Measurements from ENCODE around the gene ANKS3.

ANKS3 gene, protein sequence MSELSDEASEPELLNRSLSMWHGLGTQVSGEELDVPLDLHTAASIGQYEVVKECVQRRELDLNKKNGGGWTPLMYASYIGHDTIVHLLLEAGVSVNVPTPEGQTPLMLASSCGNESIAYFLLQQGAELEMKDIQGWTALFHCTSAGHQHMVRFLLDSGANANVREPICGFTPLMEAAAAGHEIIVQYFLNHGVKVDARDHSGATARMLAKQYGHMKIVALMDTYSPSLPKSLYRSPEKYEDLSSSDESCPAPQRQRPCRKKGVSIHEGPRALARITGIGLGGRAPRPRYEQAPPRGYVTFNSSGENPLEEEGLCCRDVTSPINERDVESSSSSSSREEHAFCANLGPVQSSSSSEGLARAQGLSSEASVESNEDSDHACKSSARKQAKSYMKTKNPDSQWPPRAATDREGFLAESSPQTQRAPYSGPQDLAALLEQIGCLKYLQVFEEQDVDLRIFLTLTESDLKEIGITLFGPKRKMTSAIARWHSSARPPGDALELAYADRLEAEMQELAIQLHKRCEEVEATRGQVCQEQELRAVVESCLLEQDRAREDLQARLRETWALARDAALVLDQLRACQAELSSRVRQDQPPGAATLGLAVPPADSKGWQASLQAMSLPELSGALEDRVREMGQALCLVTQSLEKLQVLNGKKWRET

GRCh38 chr16:4734063-4734729 is at the start of gene ANKS3, which contains the start of gene DNAAF8:
ANKS3 (minus strand) TSS chr16:4734271; CDS start chr16:4730149, 4,122 bp downstream.
DNAAF8 (plus strand) TSS chr16:4734537; CDS start chr16:4736515, 1,978 bp downstream.
- DNase-seq, result peak; percentile 81 to 86

DNA sequence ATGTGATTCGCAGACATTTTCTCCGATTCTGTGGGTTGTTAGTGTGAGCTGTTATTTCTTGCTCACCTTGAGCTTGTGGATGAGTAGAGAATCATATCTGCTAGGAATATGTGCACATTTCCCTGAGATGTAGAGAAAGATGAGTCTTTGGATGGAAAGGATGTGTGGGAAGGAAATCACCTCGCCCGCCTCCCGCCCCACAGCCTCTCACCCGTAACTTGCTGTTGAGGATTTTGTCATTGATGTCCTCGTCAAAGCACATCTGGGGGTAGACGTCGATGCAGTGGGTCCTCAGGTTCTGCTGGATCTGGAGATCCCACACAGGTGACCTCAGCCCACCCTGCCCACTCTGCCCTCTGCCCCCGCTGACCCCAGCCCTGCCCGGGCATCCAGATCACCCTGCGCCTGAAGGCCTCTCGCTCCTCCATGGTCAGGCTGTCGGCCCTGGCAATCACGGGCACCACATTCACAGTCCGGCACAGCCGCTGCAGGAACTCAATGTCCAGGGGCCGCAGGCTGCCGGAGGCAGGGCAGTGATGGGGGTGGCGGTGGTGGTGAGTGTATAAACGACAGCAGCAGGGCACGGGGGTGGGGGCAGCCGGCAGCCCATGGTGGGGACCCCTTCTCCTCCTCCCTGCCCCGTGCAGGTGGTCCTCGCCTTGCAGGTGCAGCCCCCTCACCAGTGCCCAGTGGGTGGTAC is 49.3 kb upstream of the ANKS3 start:
- DNase-seq, result no peak

- DNase-seq, result no peak
Observed at GRCh38 chr16:4780235-4780634, 46.2 kb upstream of the ANKS3 start.

DNA sequence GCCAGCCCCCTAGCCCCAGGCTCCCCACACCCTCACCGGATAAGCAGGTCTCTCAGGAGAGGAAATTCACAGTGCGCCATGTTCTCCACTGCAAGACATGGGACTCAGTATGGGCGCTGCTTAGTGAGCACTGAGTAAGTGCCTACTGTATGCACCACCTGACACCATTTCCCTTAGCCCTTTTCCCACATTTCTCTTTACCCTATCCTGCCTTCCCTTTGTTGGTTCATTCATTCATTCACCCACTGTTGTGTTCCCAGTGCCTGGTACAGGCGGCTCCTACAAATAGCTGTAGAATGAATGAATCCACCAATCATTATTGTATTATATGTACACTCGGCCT is 44.0 kb upstream of the ANKS3 start:
- DNase-seq, result no peak

DNA sequence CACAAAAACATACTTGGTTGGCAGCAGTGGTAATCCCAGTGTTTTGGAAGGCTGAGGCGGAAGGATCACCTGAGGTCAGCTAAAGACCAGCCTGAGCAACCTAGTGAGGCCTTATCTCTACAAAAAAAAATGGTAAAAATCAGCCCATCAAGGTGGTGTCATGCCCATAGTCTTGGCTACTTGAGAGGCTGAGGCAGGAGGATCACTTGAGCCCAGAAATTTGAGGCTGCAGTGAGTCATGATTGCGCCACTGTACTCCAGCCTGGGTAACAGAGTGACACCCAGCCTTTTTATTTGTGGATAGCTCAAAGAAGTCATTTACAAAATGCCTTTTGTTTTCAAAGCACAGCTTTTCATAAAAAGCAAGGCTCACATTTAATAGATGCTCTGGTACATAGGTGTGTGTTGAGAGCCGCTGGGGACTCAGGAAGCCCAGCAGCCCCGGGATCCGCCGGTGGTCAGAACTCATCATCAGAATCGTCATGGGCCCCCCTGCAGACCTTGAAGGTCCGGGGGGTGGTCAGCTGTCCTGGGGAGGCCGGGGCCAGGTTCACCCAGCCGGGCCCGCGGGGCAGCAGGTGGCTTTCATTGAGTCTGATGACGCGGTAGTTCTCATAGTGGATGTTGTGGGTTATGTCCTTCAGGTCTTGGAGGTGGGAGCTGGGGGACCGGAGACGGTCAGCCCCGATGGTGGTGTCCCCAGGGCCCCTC is 43.4 kb upstream of the ANKS3 start:
- no peak for DNase-seq

DNA sequence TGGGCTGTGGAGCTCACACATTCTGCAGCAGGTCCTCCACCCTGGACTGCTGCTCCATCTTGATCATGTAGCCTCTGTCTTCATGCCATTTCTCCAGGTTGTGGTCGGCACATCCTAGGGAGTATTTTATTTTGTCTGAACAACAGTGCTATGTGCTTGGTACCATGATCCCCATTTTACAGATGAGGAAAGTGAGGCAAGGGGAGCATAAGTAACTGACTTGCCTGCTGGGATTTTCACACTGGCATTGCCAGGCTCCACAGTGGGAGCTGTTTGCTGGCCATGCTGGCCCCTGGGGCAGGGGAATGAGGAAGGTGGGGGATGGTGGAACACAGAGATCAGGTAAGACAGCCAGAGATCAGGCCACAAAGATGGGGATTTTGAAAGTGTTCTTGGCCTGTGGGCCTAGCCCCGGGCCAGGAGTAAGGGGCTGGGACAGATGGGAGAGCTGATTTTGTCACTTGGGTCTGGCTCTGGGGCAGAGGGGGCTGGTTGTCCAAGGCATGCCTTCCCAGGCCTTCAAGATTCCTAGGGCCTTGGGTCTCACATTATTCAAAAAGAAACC is 42.2 kb upstream of the ANKS3 start:
- DNase-seq, result no peak

DNA sequence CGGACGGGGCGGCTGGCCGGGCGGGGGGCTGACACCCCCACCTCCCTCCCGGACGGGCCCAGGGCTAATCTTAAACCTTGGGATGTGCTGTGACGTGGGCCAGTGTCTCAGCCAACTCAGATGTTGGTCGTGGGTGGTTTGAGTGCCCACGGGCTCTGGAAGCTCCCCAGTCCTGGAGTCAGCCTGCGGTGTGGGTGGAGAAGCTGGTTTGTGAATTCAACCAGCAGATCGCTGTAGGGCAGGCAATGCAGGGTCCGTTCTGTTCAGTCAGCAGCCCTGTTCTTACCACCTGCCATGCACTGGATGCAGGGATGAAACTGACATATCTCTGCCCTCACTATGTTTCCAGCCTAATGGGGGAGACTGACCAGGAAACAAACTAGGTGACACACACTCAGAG is 40.9 kb upstream of the ANKS3 start:
- no peak for DNase-seq

- no peak for DNase-seq
Observed at GRCh38 chr16:4772351-4772750, 38.3 kb upstream of the ANKS3 start.

DNA sequence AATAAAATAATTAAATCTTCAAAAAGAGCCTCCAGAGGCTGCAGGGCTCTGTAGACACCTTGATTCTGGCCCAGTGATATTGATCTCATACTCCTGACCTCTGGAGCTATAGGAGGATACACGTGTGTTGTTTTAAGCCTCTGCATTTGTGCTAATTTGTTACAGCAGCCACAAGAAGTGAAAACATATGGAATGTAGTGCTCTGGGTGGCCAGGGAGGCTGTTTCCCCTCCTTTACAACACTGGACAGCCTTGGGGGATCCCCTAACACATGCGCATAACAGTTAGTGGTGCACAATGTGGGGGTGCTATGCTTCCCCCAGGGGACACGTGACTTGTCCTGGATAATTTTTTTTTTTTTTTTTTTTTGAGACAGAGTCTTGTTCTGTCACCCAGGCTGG is 37.6 kb upstream of the ANKS3 start:
- DNase-seq, result no peak

- DNase-seq, result no peak
Observed at GRCh38 chr16:4769306-4769638, 35.2 kb upstream of the ANKS3 start.

GRCh38 chr16:4768549-4769305 is 34.7 kb upstream of the ANKS3 start:
- DNase-seq, result peak; percentile 97 to 98

DNA sequence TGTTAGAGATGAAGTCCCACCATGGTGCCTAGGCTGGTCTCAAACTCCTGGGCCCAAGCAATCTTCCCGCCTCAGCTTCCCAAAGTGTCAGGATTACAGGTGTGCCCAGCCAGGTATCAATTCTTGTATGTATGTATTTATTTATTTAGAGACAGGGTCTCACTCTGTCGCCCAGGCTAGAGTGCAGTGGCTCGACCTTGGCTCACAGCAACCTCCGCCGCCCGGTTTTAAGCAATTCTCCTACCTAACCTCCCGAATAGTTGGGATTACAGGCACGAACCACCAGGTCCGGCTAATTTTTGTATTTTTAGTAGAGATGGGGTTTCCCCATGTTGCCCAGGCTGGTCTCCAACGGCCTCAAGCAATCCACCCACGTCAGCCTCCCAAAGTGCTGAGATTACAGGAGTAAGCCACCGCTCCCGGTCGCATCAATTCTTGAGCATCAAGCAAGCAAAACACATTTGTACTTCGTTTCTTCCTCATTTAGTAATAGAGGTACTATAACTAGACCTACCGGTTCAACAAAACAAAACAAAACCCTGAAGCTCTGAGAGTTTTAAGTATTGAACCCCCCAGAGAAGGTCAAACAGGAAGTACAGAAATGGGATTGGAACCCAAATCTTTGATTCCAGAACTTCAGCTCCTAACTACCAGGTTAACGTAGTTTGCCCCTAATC is 33.9 kb upstream of the ANKS3 start:
- DNase-seq, result peak; percentile 30 to 42

GRCh38 chr16:4766875-4767628 is 33.0 kb upstream of the ANKS3 start, which contains the start of gene ZNF500:
ZNF500 (minus strand) TSS chr16:4767162; CDS start chr16:4765978, 1,184 bp downstream.
- DNase-seq, result peak; percentile 99

DNA sequence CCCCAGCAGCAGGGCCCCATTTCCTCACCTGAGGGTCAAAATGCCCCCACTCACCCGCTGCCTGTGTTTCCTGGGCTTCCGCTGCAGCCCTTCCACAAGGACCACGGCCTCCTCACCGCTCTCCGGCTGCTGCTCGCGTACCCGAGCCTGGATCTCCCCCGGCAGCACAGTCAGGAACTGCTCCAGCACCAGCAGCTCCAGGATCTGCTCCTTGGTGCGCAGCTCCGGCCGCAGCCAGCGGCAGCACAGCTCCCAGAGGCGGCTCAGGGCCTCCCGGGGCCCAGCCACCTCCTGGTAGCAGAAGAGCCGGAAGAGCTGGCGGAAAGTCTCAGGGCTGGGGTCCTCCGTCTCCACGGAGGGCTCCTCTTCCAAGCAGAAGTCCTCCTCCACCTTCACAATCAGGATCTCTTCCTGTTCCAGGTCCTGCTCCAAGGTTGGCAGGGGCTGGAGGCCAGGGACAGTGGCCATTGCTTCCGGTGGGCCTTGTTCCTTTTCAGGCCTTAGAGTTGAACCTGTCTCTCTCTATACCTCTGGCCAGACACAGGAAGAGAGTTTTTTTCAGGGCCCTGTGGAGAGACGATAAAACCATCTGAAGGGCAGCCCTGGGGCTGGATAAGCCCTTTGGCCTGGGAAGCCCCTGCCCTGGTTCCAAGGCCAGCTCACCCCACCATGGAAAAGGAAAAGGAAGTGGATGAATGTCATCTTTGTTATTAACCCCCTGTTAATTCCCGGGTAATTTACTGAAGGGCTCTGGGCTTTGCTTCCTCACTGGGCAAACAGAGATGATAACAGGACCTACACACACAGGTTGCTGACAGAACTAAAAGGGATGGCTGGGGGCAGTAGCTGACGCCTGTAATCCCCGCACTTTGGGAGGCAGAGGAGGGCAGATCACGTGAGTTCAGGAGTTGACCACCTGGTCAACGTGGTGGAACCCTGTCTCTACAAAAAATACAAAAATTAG is 31.7 kb upstream of the ANKS3 start:
- DNase-seq, result no peak

DNA sequence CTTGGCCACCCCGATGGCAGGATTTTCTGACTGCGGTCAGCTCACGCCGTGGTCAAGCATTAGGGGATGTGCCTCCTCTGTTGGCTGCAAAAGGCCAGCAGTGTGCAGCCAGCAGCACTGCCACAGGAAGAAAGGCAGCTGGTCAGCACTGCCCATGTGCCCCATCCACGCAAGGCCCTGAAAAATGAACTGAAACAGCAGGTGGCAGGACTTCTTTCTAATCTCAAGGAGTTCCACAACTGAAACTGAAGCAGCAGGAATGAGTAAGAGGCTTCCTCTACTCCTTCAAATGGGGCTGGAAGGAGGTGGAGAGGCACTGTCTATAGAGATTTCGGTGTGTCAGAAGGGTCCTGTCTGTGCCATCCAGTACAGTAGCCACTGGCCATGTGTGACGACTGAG is 29.7 kb upstream of the ANKS3 start:
- DNase-seq, result no peak

GRCh38 chr16:4762205-4762604 is 28.1 kb upstream of the ANKS3 start:
- DNase-seq, result no peak

DNA sequence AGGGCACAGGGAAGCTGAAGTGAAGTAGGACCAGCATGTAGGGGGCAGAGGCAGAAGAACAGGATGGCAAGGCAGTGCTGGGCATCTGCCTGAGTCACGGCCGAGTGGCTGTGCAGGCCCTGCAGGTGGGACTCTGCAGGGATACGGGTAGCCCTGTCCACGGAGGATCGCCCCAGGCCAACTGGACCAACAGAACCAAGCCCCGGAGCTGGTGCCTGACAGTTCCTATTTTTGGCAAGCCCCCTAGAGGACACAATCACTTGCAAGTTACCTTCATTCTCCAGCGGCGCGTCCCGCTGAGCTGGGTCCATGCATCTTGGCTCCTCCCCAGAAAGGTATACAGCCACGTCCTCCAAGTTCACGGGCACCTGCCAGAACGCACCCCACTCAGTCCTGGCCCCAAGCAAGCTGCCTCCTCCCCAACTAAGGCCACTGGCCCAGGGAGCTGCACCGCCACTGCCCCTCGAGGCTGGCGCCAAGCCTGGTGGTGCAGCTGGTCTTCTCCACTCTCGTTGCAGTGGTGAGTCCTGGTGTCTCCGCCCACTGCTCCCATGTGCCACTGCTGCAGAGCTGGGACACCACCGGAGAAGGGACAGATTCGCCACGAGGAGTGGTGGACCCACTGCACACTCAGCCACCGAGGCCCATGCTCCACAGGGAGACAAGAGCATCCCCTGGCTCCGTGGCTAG is 26.3 kb upstream of the ANKS3 start:
- no peak for DNase-seq

GRCh38 chr16:4755687-4756086 is 21.6 kb upstream of the ANKS3 start:
- DNase-seq, result no peak

Data from activated CD4-positive, alpha-beta T cell treated with anti-CD3 and anti-CD28 coated beads, Interleukin-2, amount 50 U/mL, for 48 hours (primary cell).